HG03280 (cell line): ENCODE data around the gene RYR2.

ENCODE experiments used
- ATAC-seq: cut with Tn5 transposase; IDR thresholded peaks from one replicate; pipeline ENCODE4 v1.9.1; 2021; ENCODE audit warnings: mild to moderate bottlenecking, moderate library complexity; ENCODE audit not compliant: unreplicated experiment

The RYR2 gene

DNA sequence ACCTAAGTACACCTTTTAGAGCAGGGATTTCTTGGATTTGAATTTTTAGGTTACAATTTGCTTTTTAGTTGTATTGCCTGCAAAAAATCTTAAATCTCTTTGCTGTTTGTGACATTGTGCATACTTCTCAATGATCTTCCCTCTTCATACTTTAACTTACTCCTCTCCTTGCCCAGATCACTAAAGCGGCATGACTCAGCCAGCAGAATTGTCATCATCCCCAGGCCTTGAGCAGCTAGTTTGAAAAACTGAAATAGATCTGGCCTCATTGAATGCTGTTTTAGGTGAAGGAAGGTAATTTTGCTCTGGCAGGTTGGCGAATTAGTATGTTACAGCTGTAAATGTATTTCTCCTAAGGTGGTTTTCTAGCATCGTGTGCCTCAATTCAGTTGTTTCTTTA, 145.9 kb downstream of the RYR2 start:
- ATAC-seq, result no peak

DNA sequence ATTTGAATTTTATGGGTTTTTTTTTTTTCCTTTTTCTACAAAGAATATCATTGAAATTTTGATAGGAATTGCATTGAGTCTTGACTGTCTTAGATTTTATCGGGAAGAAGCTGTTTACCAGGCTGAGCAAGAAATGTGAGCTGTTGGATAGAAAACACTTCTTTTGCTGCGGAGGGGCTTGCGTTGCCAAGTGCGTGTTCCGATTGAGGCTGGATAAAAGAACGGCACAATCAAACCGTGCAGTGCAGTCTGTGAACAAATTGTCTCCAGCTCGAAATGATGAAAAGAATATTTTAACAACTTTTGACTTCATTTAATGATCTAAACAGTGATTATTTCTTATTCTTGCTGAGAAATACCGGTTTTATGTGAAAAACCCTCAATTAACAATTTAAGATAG, 149.4 kb downstream of the RYR2 start:
- ATAC-seq, result no peak

- no peak for ATAC-seq
Measured at GRCh38 chr1:237197470-237198425, 155.8 kb downstream of the RYR2 start.

GRCh38 chr1:237199026-237199425, 157.0 kb downstream of the RYR2 start:
- ATAC-seq, result no peak

DNA sequence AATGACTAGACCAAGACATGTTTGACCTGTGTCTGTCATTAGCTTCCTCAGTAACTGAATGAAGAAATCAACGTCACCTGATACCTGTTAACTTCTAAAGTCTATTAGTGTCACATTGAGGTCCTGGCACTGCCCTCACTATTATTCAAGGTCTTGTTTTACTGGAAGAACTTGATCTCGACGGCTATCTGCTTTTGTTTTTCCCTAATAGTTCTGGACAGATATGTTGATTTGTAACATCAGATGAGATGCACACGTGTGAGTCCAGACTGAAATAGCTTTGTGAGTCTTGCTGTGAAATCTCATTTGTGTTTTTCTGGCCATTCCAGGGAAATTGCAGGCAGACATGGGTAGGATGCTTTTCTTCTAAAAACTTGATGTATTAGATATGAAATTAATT, 159.2 kb downstream of the RYR2 start:
- ATAC-seq, result no peak

GRCh38 chr1:237204841-237205240, 162.9 kb downstream of the RYR2 start:
- no peak for ATAC-seq

DNA sequence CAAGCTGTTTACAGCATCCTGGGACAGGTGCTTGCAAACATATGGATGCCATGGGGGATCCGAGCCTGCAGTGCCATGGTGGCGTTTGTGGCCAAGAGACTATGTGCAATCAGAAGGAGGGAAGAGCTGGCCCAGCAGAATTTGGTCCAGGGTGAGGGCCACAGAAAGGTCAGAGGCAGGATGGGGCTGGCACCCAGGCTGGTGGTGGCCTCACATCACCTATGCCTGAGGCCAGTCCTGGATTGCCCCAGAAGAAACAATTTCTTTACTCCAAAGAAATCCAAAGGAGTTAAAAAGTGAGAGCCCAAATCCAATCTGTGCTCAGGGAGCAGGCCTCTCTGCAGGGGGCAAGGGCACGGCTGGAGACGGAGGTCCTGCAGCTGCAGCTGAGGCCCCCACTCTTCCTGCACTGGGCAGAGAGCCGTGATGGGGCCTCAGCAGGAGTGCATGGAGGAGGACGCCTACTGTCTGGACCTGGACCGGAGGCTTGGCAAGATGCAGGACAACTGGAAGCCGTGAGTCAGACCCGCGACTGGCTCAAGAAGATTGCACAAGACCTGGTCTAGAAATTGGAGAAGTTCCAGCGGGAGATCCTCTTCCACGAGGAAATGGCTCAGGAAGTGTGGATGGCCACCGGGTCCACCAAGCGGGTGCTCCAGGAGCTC, 163.5 kb downstream of the RYR2 start:
- ATAC-seq, result no peak

- ATAC-seq, result no peak
Measured at GRCh38 chr1:237206065-237206414, 164.1 kb downstream of the RYR2 start.

DNA sequence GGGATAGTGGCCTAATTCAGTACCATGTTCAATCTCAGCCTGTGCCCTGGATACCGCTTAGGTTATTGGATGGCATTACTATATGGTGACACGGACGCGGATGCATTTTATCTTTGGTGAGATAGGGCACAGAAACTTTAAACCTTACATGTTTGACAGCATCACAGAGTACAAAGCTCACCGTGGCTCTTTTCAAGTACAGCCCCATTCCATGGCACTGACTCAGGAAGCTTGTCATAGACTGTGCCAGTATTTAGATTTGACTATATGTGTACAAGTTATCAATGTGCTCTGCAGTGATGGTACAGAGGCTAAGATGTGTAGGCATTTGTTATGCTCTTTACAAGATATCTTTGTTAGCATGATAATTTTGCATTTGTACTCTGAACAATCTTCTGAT, 169.0 kb downstream of the RYR2 start:
- ATAC-seq, result no peak

DNA sequence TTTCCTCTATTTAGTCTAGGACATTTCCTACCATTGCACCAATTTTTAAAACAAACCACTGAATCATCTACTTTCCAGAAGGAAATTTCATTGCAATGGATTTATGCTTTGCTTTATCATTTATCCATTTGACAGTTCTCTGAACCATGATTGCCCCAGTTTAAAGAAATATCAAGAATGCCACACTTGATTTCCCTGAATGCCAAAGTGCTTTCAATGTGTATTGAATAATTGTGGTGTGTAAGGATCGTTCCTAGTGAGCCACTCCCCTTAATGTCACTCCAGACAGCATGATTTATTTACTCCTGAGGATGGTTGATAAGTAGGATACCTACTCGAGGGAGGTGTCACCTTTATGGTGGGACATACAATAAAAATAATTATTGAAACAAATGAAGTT, 169.6 kb downstream of the RYR2 start:
- no peak for ATAC-seq

GRCh38 chr1:237219751-237220642, 178.0 kb downstream of the RYR2 start:
- ATAC-seq, result no peak

- no peak for ATAC-seq
Measured at GRCh38 chr1:237223419-237223818, 181.4 kb downstream of the RYR2 start.

GRCh38 chr1:237226177-237226944, 184.4 kb downstream of the RYR2 start:
- no peak for ATAC-seq

- ATAC-seq, result no peak
Measured at GRCh38 chr1:237227476-237227875, 185.5 kb downstream of the RYR2 start.

- no peak for ATAC-seq
Measured at GRCh38 chr1:237228421-237228820, 186.4 kb downstream of the RYR2 start.

GRCh38 chr1:237229333-237229732, 187.3 kb downstream of the RYR2 start:
- no peak for ATAC-seq

DNA sequence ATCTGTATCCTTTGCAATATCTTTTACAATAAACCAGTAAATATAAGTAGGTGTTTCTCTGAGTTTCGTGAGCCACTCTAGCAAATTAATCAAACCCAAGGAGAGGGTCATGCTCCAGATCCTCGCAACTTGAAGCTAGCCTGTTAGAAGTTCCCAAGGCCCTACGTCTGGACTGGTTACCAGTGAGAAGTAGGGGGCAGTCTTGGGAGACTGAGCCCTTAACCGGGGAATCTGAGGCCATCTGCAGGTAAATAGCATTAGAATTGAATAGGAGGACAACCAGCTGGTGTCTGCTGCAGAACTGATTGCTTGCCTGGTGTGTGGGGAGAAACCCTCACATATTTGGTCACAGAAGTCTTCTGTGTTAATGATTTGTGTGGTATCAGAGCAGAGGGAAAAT, 190.5 kb downstream of the RYR2 start:
- ATAC-seq, result no peak

DNA sequence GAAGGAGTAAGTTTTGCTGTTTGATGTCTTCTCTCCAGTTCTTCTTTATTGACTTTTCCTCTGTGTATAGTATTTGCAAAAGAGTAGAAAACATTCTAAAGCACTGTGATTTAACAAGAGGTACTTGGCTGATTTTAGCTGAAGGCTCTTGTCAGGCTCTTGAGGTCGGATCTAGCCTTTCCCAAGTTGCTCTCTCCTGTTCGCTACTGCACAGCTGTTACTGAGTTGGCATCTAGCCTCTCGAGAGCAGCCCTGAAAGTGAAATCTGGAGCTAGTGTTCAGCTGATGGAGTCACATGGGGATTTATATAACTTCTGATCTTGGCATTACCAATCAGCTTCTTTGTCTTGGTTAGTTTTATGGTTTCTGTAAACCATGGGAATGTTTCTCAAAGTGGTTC, 193.1 kb downstream of the RYR2 start:
- ATAC-seq, result no peak

- ATAC-seq, result no peak
Measured at GRCh38 chr1:237237721-237238120, 195.7 kb downstream of the RYR2 start.

DNA sequence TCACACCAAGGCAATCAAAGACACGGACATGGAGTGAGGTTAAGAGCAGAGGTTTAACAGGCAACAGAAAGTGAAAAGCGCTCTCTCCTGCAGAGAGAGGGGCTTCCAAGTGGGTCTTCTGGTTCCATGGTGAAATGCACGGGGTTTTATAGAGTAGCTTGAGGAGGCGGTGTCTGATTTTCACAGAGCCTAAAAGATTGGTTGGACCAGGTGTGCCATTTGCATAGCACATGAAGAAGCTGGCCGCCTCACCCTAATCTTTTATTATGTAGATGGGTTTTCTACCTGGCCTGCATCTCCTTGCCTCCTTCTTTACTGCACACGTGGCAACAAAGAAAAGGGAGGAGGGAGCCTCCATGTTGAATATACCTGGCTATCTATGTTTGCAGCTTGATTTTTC, 197.3 kb downstream of the RYR2 start:
- no peak for ATAC-seq

DNA sequence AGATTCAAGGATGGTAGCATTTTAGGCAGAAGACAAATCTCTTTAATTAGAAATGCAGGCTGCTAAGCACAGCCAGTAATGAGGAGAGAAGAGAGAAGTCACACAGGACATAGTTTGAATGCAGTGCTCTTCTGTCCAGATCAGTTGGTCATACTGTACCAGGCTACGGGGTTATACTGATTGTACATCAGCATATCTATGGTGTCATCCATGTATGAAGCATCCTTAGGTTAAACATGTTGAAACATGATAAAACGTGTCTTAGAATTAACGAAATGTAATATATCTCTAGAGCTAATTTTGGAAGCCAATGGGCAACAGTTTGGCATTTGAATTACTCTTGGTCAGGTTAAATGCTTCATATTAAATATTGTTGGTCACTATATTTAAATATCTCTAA, 199.1 kb downstream of the RYR2 start:
- ATAC-seq, result no peak
